Measurements from ENCODE around the gene ZNF335.
"Not testable (repeated sequence)": the region's sequence is repeated elsewhere in the genome, so short reads cannot be mapped to it uniquely, and the experiment has no call there.

Gene ZNF335

GRCh38 chr20:46002008-46002407 lies 30.0 kb upstream of the ZNF335 start:
- DNase-seq: no peak

GRCh38 chr20:46001498-46001897 lies 29.5 kb upstream of the ZNF335 start:
- DNase-seq: no peak

GRCh38 chr20:46000262-46000996 lies 28.4 kb upstream of the ZNF335 start:
- DNase-seq: no peak

- DNase-seq: no peak
These were observed 27.7 kb upstream of the ZNF335 start for GRCh38 chr20:45999557-46000261.

GRCh38 chr20:45998761-45999160 lies 26.8 kb upstream of the ZNF335 start:
- DNase-seq: no peak

- no peak for DNase-seq
These were observed 26.3 kb upstream of the ZNF335 start for GRCh38 chr20:45998337-45998736.

- DNase-seq: no peak
These were observed 25.2 kb upstream of the ZNF335 start for GRCh38 chr20:45997187-45997586.

- not testable (repeated sequence) for DNase-seq
These were observed 23.6 kb upstream of the ZNF335 start for GRCh38 chr20:45995495-45996097.

GRCh38 chr20:45994761-45995493 lies 22.9 kb upstream of the ZNF335 start:
- DNase-seq: no peak

GRCh38 chr20:45993197-45993951 lies 21.4 kb upstream of the ZNF335 start:
- DNase-seq: no peak

- no peak for DNase-seq
These were observed 19.6 kb upstream of the ZNF335 start for GRCh38 chr20:45991616-45992015.

- not testable (repeated sequence) for DNase-seq
These were observed 16.8 kb upstream of the ZNF335 start for GRCh38 chr20:45988830-45989229.

- peak; percentile 5 for DNase-seq
These were observed 15.2 kb upstream of the ZNF335 start for GRCh38 chr20:45987108-45987780.

GRCh38 chr20:45985573-45985972 lies 13.6 kb upstream of the ZNF335 start:
- no peak for DNase-seq

GRCh38 chr20:45983279-45983743 lies 11.3 kb upstream of the ZNF335 start:
- no peak for DNase-seq

GRCh38 chr20:45981261-45981660 lies 9.3 kb upstream of the ZNF335 start:
- DNase-seq: no peak

- DNase-seq: no peak
These were observed 4.1 kb upstream of the ZNF335 start for GRCh38 chr20:45976086-45976485.

- no peak for DNase-seq
These were observed 3.7 kb upstream of the ZNF335 start for GRCh38 chr20:45975686-45976085.

GRCh38 chr20:45974896-45975565 lies 3.0 kb upstream of the ZNF335 start:
- no peak for DNase-seq

- no peak for DNase-seq
These were observed 639 bp upstream of the ZNF335 start for GRCh38 chr20:45972500-45973183.

- DNase-seq: no peak
These were observed 653 bp downstream of the ZNF335 start for GRCh38 chr20:45971425-45971674.

Measured in DMS79 treated with DMSO at 0.1 percent for 48 hours (cell line).